ENCODE measurements around the gene NPC2. TPM values are rescaled to one million over a fixed set of nuclear protein-coding genes. Genes with fewer than 3 reads are reported as not detected.
"Not testable (repeated sequence)": the region's sequence is repeated elsewhere in the genome, so short reads cannot be mapped to it uniquely, and the experiment has no call there.

Gene NPC2
- 222 and 274 TPM in 2 replicates for total RNA-seq (2014; rRNA removed)
- 315 TPM for polyA plus RNA-seq (2012)

DNA sequence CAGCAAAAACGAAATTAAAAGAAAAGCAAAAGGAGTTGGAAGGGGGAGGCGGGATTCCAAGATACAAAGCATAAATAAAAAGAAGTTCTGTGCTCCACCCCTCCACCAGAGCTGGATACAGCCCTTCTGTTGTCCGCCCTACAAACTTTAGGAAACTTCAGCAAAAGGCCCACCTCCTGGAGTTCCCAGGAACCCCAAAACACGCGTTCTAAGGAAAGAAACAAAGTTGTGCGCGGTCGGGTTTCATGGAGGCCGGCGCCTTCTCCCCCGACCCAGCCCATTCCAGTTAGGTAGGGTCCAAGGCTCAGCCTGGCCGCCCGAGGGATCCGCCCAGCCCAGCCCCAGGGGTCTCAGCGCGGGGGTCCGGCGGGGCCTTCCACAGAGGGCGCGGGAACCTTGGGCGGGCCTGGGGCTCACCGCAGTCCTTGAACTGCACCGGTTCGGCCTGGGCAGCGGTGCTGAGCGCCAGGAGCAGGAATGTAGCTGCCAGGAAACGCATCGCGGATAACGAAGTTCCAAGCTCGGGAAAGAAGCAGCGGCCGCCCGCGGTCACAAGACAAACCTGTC lies at the start of gene NPC2:
NPC2 (minus strand) TSS at position 530 of the 567 bp plus-strand sequence; CDS start at position 499, 31 bp downstream.
- no peak for DNase-seq (ENCODE audit: low read depth)

GRCh38 chr14:74542056-74542685 lies 49.1 kb upstream of the NPC2 start:
- no peak for DNase-seq (ENCODE audit: low read depth)

GRCh38 chr14:74541225-74541624 lies 48.1 kb upstream of the NPC2 start:
- DNase-seq (ENCODE audit: low read depth), result no peak

DNA sequence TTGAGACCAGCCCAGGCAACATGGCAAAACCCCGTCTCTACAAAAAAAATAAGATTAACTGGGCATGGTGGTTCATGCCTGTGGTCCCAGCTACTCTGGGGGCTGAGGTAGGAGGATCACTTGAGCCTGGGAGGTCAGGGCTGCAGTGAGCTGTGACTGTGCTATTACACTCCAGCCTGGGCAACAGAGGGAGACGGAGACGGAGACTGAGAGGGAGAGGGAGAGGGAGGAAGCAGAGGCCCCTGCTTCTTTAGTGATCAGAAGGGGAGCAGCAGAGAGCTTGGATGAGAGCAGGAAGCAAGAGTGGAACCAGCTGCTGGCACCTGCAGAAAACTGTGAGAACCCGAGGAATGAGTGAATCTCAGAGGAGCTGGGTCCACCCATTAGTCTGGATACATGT lies 46.4 kb upstream of the NPC2 start:
- DNase-seq (ENCODE audit: low read depth), result no peak

DNA sequence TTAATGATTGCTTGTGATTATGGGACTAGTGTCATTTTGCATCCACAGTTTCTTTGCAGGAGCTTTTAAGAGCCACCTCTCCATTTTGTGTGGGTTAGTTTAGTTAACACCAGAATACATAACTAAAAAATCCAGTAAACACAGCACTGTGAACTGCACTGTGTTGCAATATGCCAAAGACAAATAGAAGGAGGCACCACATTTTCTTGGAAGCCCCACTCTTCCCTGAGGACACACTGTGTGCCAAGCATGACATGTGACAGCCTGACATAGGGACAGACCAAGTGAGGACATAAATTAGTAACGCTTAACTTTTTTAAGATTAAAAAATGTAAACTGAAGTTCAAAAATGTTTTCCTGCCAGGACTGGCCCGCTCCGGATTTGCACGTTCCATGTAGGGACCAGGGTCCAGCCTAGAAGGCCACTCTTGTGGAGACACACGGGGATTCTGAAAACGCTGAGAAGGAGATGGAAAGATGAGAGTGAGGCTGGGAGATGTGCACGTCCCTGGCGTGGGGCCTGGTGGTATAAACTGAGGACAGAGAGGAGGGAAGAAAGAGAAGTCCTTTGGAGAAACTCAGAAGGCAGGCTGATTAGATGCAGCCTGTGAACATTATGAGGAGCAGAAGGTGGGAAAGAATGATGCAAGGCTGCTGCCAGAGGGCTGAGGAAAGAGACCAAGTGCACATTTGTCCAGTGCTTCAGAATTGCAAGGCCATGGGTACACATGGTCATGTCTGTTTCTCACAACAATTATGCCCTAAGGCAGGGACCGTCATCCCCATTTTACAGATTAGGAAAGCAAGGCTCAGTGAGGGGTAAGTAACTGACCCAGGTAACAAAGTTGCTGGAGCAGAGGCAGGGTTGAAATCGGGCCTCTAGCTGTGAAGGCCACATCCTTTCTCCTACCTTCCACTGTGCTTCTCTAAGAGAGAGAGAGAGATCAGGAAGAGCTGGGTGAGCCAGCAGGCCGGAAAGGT lies 45.6 kb upstream of the NPC2 start:
- no peak for DNase-seq (ENCODE audit: low read depth)

- DNase-seq (ENCODE audit: low read depth), result not testable (repeated sequence)
Observed at GRCh38 chr14:74536336-74536735, 43.2 kb upstream of the NPC2 start.

DNA sequence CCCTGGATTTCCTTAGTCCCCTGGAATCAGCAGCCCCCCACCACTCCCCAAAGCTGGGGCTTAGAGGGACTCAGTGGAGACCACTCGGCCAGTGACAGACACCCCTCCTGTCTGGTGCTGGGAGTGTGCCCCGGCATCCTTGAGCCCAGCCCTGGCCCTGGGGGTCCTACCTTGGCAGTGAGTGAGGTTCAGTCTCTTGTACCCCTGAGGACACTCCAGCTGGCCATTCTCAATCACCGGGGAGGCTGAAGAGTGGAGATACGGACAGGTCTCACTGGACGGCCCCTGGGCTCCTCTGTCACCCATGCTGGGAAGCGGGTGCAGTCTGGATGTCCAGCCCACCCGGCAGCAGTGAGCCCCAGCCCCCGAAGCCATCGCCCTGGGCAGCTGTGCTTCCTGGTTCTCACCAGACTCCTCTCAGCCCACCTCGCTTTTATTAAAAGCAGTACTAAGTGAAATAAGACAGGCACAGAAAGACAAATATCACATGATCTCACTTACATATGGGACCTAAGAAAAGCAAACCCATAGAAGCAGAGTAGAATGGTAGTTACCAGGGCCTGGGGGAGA lies 42.7 kb upstream of the NPC2 start:
- DNase-seq (ENCODE audit: low read depth), result no peak

- DNase-seq (ENCODE audit: low read depth), result no peak
Observed at GRCh38 chr14:74533576-74533975, 40.5 kb upstream of the NPC2 start.

DNA sequence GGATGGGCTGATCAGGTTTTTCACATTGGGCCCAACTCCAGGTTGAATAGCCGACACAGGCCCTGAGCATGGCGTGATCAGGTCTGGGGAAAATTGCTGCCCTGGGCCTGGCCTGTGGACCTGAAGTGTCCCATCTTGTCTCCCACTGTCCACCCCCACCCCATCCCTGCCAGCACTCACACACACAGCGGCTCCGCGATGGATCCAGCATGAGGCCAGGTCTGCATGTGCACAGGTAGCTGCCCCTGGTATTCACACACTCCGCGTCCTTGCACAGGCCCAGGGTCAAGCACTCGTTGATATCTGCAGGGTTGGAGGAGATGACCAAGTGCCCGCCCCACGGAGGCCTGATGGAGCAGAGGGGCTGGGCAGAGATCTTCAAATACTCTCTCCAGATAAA lies 39.1 kb upstream of the NPC2 start:
- DNase-seq (ENCODE audit: low read depth), result no peak

- peak; percentile 47 for DNase-seq (ENCODE audit: low read depth)
Observed at GRCh38 chr14:74531467-74531866, 38.4 kb upstream of the NPC2 start.

- no peak for DNase-seq (ENCODE audit: low read depth)
Observed at GRCh38 chr14:74531006-74531405, 37.9 kb upstream of the NPC2 start.

- DNase-seq (ENCODE audit: low read depth), result no peak
Observed at GRCh38 chr14:74528886-74529285, 35.8 kb upstream of the NPC2 start.

GRCh38 chr14:74528406-74528805 lies 35.3 kb upstream of the NPC2 start:
- DNase-seq (ENCODE audit: low read depth), result no peak

DNA sequence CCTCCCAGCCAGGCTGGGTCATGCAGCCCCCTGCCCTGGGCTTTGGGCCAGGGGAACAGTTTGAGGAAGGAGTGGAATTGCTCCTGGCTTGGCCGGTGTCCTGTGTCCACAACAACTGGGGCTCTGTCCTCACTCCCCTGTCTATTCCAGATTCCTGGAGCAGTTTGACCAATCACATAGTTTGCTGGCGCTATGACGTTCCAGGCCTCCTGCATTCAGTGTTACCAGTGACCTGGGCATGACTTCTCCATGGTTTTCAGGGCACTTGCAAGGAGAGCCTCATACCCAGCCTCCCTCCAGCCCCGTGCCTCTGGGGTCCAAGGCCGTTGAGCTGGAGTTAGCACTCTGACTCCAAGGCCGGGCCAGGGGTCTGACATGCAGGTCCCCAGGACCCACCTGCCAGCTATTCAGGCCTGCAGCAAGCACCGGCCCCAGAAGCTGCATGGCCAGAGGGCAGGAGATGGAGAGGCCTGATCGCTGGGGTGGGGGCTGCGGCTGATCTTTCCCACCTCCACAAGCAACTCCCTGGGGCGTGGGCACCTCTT lies 34.7 kb upstream of the NPC2 start:
- no peak for DNase-seq (ENCODE audit: low read depth)

- DNase-seq (ENCODE audit: low read depth), result no peak
Observed at GRCh38 chr14:74526854-74527585, 33.9 kb upstream of the NPC2 start.

GRCh38 chr14:74525361-74525851 lies 32.3 kb upstream of the NPC2 start:
- DNase-seq (ENCODE audit: low read depth), result no peak

DNA sequence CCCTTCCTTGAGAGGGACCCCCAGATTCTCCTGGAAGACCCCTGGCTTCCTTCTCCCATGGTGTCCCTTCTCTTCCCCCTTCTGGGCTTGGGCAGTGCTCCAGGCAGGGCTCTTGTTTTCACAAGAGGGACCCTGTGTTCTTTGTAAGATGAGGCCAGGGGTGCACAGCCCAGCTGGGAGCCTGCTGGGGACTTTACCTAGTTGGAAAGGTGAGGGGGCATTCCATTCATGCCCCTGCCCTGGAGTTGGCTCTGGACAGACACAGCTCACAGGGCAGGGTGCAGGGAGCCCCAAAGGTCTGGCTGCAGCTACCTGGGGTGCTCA lies 31.7 kb upstream of the NPC2 start:
- no peak for DNase-seq (ENCODE audit: low read depth)

GRCh38 chr14:74524076-74524811 lies 31.1 kb upstream of the NPC2 start:
- no peak for DNase-seq (ENCODE audit: low read depth)

DNA sequence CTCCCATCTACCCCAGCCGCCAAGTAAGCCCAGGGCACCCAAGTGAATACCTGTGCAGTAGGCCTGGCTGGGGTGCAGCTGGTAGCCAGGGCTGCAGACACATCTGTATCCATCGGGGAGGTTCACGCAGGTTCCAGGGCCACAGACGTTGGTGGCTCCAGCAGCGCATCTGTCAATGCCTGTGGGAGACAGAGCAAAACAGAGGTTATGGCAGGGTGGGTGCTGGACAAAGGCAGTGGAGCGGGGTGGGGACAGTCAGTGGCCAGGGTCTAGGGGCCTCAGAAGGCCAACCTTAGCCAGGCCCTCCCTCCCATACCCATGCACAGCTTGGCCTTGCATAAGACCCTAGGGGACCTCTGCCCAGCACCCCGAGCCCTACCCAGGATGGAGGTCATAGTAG lies 29.6 kb upstream of the NPC2 start:
- no peak for DNase-seq (ENCODE audit: low read depth)

GRCh38 chr14:74521756-74522155 lies 28.7 kb upstream of the NPC2 start:
- DNase-seq (ENCODE audit: low read depth), result no peak
